ENCODE measurements around the gene KRTAP20-4. TPM values are rescaled to one million over a fixed set of nuclear protein-coding genes. Genes with fewer than 3 reads are reported as not detected.

KRTAP20-4 gene
- total and polyA plus RNA-seq, 2 of the 4 experiments (the other 2 are of a cell fraction) = not detected

DNA sequence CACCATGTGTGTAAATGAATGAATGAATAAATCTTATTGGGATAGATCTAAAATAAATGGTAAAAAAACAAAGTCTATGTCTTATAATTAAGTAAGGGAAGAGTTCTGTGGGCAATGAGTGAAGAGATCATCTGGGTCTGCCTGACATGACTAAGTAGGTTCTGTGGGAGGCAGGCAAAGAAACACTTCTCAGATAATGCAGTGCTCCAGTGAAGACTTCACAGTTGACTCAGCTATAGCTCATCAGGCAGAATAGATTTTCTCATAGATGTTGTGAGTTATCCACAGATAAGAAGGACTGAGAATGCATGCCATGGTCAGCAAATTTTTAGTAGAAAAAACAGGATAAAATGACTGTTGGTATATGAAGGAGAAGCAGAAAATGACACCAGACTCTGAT is 42.7 kb upstream of the KRTAP20-4 start:
- in situ Hi-C loops (cut with MboI; ENCODE audit: low sequenced_read_pairs) (no loop called here), dilution Hi-C loops (cut with HindIII; ENCODE audit: low sequenced_read_pairs, unreplicated experiment) (no loop called here)
- H2AK5ac ChIP-seq (ENCODE audit: low read depth, low read length) = no peak overlapping the region

More for the DNA sequence above, 42.7 kb upstream of the KRTAP20-4 start:
- Histone ChIP-seq H2AK9ac (replicated peaks; ENCODE audit: low read depth, low read length, poor library complexity) (no peak overlapping the region), H3K4me3 (ENCODE audit: insufficient read depth, low read depth, low read length) (no peak overlapping the region), H4K91ac (ENCODE audit: insufficient read depth, low read depth, low read length) (no peak overlapping the region), H3K27me3 (ENCODE audit: control insufficient read depth, insufficient read depth, low read length) (no peaks in the 10 kb centered on the region), H3K9me3 (ENCODE audit: control insufficient read depth, insufficient read depth, low read length) (peaks cover 7% of the 10 kb centered on the region), H3K4me2 (ENCODE audit: low read depth, low read length) (no peak overlapping the region), H2BK20ac (ENCODE audit: low read depth, low read length) (no peak overlapping the region), H3K23ac (ENCODE audit: low read depth, low read length) (no peak overlapping the region), H3K27ac (ENCODE audit: insufficient read depth, low read length) (no peak overlapping the region), H3K56ac (ENCODE audit: extremely low read depth, insufficient read depth, low read length) (no peak overlapping the region), H3K18ac (ENCODE audit: low read depth, low read length) (no peak overlapping the region), H2BK120ac (ENCODE audit: low read depth, low read length) (no peak overlapping the region), H2AFZ (replicated peaks; ENCODE audit: low read length, poor library complexity) (no peak overlapping the region), H4K20me1 (ENCODE audit: insufficient read depth, low read length) (no peaks in the 10 kb centered on the region), H3K79me1 (ENCODE audit: low read depth in 1 of 2, low read length in 2 of 2) (no peaks in the 10 kb centered on the region), H4K5ac (ENCODE audit: low read depth, low read length) (no peak overlapping the region), H3K9ac (ENCODE audit: low read depth, low read length) (no peak overlapping the region), H4K8ac (ENCODE audit: low read depth in 2 of 2, low read length in 2 of 2) (no peak overlapping the region), H3K9me1 (ENCODE audit: insufficient read depth, low read length) (no peaks in the 10 kb centered on the region), H2BK5ac (ENCODE audit: low read depth, low read length, poor library complexity, severe bottlenecking) (no peak overlapping the region), H3K4me1 (ENCODE audit: control insufficient read depth, insufficient read depth, low read length) (no peaks in the 10 kb centered on the region), H3K36me3 (ENCODE audit: control insufficient read depth, insufficient read depth, low read length) (no peaks in the 10 kb centered on the region), H2BK15ac (ENCODE audit: low read depth, low read length) (no peak overlapping the region), H3K4ac (ENCODE audit: low read depth, low read length) (no peak overlapping the region), H3K14ac (replicated peaks; ENCODE audit: low read depth, low read length) (no peak overlapping the region)
- ATAC-seq (ENCODE audit: low read depth) (no peak), DNase-seq (no peak)
- no TSS peak for BruUV-seq (replicated peaks)
- POLR2A ChIA-PET (ENCODE audit: unreplicated experiment) = no interaction called here
- intact Hi-C loops (cut with micrococcal nuclease) = no loop called here
- CTCF ChIA-PET = no interaction called here
- TF ChIP-seq MAFK (IDR thresholded peaks at IDR 0.05; ENCODE audit: low read depth, low read length) = no peak
- TF ChIP-seq FOS (IDR thresholded peaks at IDR 0.05; ENCODE audit: low read depth, low read length) = no peak
- no peak for TF ChIP-seq RAD21 (IDR thresholded peaks at IDR 0.05; ENCODE audit: low read length)
- no peak for TF ChIP-seq SMC3 (IDR thresholded peaks at IDR 0.05; ENCODE audit: low read depth, low read length)
- no peak for TF ChIP-seq RCOR1 (IDR thresholded peaks at IDR 0.05; ENCODE audit: insufficient replicate concordance, low read length)
- no peak for TF ChIP-seq POLR2A (IDR thresholded peaks at IDR 0.05; ENCODE audit: low read depth, low read length)
- TF ChIP-seq USF2 (IDR thresholded peaks at IDR 0.05; ENCODE audit: low read depth, low read length) = no peak
- no peak for TF ChIP-seq NFE2L2 (IDR thresholded peaks at IDR 0.05; ENCODE audit: low read depth, low read length)
- no peak for TF ChIP-seq CEBPB (IDR thresholded peaks at IDR 0.05; ENCODE audit: low read depth, low read length)
- TF ChIP-seq, protein P1, sequence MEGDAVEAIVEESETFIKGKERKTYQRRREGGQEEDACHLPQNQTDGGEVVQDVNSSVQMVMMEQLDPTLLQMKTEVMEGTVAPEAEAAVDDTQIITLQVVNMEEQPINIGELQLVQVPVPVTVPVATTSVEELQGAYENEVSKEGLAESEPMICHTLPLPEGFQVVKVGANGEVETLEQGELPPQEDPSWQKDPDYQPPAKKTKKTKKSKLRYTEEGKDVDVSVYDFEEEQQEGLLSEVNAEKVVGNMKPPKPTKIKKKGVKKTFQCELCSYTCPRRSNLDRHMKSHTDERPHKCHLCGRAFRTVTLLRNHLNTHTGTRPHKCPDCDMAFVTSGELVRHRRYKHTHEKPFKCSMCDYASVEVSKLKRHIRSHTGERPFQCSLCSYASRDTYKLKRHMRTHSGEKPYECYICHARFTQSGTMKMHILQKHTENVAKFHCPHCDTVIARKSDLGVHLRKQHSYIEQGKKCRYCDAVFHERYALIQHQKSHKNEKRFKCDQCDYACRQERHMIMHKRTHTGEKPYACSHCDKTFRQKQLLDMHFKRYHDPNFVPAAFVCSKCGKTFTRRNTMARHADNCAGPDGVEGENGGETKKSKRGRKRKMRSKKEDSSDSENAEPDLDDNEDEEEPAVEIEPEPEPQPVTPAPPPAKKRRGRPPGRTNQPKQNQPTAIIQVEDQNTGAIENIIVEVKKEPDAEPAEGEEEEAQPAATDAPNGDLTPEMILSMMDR (conservative IDR thresholded peaks at IDR 0.05; ENCODE audit: low read depth, low read length) = no peak
